GM21619 (cell line): Measurements from ENCODE around the gene CEP70.
"Not testable (repeated sequence)": the region's sequence is repeated elsewhere in the genome, so short reads cannot be mapped to it uniquely, and the experiment has no call there.

Source experiments
- ATAC-seq: cut with Tn5 transposase; IDR thresholded peaks from one replicate; pipeline ENCODE4 v1.9.1; 2021; ENCODE audit not compliant: unreplicated experiment

Gene CEP70

DNA sequence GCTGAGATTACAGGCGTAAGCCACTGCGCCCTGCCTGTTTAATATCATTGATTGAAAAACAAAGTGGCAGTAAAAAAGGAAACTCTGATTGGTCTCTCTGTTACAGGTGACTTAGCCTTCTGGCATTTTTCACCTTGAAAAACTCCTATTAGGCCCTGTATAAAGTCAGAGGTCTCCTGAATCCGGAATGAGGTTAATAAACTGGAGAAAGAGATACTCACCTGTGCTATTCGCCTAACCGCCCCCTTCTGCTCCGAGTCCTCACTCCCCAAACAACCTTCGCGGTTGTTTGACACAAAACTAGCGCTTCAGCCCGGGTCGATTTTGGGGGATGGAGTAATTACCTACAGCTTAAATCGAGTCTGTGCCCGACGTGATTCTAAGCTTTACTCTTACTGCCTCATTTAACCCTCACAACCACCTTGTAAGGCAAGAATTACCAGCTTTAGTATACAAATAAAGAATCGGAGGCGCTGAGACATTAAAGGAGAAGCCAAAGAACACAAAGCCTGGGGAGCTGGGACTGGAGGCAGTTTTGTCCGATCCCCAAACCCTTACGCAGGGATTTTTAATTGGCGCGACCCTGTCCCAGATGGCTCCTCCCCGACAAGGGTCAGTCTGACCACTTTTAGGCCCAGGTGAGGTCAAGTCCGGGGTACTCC, 441 bp downstream of the CEP70 start:
- ATAC-seq, result no peak

DNA sequence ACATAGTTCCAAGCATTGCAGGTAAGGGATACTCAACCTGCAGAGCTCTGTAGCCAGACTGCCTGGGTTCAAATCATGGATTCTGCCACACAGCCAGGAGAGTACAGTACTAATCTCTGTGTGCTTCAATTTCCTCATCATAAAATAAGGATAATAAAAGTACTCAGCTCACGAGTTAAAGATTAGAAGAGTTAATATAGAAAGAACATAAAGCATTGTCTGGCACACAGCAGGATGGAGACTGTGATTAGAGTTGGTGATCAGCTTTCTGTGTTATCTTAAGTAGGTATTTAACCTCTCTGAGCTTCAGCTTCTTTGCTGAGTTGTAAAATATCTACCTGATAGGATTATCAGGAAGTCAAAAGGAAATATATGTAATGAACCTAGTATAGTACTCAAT, 2.7 kb downstream of the CEP70 start:
- ATAC-seq, result no peak

DNA sequence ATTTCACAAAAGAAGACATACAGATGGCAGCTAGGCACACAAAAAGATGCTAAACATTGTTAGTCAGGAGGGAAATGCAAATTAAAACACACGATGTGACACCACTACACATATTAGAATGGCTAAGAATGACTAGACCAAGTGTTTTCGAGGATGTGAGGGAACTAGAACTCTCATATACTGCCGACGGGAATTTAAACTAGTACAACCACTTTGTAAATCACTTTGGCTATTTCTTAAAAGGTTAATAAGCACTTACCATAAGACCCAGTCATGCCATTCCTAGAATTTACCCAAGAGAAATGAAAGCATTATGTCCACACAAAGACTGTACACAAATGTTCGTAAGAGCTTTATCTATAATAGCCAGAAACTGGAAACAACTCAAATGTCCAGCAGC, 5.6 kb downstream of the CEP70 start:
- ATAC-seq, result no peak

DNA sequence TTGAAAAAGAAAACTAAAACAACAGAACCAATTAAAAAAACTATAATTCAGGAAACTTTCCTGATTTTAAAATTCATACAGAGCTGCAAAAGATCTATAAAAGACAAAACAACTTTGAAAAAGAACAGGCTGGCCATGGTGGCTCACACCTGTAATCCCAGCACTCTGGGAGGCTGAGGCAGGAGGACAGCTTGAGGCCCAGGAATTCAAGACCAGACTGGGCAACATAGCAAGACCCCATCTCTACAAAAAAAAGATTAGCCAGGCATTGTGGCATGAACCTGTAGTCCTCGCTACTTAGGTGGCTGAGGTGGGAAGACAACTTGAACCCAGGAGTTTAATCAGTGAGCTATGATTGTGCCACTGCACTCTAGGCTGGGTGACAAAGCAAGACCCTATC, 6.7 kb downstream of the CEP70 start:
- no peak for ATAC-seq

DNA sequence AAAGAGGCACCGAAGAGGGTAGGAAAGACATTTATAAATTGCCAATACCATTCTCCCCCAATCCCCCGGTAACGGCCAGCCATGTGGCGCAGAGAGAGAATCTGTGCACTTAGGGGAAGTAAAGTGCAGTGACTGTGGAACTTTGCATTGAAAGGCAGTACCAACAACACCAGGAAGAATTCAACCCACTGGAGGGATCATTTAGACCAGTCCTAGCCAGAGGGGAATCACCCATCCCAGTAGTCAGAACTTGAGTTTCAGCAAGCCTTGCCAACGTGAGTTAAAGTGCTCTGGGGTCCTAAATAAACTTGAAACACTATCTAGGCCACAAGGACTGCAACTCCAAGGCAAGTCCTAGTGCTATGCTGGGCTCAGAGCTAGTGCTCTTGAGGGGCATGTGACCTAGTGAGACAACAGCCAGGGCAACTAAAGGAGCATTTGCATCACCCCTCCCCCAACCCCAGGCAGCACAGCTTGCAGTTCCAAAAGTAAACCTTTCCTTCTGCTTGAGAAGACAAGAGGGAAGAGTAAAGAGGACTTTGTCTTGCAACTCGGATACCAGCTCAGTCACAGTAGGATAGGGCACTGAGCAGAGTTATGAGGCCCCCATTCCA, 15.0 kb downstream of the CEP70 start:
- ATAC-seq, result no peak

DNA sequence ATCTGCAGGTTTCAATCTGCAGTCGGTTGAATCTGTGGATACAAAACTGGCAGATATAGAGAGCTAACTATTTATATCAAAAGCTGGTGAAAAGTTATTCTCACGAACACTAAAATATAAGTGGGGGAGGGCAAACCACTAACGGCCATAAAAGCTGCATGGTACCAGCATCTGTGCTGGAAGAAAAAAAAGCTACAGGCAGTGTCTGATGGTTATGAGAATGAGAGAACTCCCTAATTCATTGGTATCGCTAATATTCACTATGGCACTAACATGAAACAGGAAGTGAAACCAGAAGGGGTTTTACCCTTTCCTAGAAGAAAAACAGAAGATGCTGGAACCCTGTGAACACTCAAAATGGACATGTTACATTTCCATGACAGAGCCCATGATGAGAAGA, 15.9 kb downstream of the CEP70 start:
- ATAC-seq, result peak; percentile 90

DNA sequence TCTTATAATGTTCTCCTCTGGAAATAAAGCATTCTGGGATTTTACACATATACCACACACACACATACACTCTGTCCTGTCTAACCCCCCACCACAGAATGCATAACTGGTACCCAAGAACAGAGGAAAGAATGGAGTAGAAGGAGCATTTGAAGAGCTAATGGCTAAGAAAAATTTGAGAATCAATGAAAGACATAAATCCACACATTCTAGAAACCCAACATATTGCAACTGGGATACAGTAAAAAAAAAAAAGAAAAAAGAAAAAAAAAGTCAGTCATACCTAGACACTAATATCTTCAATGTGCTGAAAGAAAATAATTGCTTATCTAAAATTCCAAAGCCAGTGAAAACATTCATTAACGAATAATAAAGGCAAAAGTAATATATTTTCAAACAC, 20.9 kb downstream of the CEP70 start:
- no peak for ATAC-seq

DNA sequence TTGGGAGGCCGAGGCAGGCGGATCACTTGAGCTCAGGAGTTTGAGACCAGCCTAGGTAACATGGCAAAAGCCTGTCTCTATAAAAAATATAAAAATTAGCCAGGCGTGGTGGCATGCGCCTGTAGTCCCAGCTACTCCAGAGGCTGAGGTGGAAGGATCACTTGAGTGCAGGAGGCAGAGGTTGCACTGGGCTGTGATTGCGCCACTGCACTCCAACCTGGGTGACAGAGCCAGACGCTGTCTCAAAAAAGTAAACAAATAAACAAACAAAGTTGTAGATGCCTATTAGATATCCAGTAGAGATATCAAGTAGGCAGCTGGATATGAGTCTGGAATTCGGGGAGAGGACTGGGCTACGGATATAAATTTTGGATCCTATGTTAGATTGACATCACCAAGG, 24.4 kb downstream of the CEP70 start:
- ATAC-seq, result not testable (repeated sequence)

DNA sequence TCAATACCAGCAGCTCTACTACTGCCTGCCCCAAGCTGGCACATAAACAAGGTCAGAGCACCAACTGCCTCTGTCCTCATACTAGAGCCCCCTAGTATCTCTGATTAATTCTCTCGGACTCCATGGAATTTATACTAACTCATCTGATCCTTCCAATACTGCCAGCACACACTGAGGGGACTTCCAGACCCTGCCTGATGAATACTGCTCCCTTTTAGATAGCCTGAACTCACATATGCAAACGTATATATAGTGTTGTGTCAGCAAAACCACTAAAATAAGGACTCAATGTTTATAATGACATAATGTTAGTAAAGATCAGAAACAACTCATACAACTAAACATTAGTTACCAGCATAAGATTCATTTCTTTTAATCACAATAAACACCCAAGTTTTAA, 25.0 kb downstream of the CEP70 start:
- no peak for ATAC-seq

- no peak for ATAC-seq
Observed at GRCh38 chr3:138567403-138567802, 26.7 kb downstream of the CEP70 start.

- ATAC-seq, result not testable (repeated sequence)
Observed at GRCh38 chr3:138566293-138566692, 27.8 kb downstream of the CEP70 start.

- not testable (repeated sequence) for ATAC-seq
Observed at GRCh38 chr3:138562902-138563301, 31.2 kb downstream of the CEP70 start.

GRCh38 chr3:138560501-138560900, 33.6 kb downstream of the CEP70 start:
- no peak for ATAC-seq

- ATAC-seq, result no peak
Observed at GRCh38 chr3:138559134-138559533, 34.9 kb downstream of the CEP70 start.

DNA sequence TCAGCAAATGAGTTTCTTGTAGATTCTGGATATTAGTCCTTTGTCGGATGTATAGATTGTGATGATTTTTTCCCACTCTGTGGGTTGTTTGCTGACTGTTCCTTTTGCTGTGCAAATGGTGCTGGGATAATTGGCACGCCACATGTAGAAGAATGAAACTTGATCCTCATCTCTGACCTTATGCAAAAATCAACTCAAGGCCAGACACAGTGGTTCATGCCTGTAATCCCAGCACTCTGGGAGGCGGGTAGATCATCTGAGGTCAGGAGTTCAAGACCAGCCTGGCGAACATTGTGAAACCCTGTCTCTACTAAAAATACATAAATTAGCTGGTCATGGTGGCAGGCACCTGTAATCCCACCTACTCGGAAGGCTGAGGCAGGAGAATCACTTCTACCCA, 39.3 kb downstream of the CEP70 start:
- not testable (repeated sequence) for ATAC-seq

GRCh38 chr3:138550958-138551357, 43.1 kb downstream of the CEP70 start:
- not testable (repeated sequence) for ATAC-seq

DNA sequence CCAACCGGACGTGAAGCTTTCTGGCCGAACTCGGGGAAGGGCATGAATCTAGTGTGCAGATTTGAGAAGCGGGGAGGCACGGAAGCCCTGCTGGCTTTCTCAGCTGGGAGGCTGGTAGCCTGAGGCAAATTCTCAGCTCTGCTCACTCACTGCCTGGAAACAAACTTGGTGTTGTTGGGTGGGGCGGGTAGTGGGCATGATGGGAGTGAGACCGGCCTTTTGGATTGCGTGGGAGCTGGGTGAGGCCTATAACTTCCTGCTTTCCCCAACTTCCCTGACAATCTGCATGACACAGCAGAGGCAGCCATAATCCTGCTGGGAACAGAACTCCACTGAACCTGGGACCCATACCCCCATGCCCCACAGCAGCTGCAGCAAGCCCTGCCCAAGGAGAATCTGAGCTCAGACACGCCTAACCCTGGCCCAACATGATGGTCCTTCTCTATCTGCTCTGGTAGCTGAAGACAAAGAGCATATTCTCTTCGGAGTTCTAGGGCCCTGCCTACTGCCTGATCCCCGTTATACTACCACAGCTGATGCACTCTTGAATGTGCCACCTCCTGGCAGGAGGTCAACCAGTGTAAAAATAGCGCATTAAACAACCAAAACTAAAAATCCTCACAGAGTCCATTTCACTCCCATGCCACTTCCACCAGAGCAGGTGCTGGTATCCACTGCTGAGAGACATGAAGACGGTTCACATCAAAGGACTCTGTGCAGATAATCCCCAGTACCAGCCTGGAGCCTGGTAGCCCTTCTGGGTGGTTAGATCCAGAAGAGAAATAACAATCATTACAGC, 44.7 kb downstream of the CEP70 start:
- ATAC-seq, result no peak

DNA sequence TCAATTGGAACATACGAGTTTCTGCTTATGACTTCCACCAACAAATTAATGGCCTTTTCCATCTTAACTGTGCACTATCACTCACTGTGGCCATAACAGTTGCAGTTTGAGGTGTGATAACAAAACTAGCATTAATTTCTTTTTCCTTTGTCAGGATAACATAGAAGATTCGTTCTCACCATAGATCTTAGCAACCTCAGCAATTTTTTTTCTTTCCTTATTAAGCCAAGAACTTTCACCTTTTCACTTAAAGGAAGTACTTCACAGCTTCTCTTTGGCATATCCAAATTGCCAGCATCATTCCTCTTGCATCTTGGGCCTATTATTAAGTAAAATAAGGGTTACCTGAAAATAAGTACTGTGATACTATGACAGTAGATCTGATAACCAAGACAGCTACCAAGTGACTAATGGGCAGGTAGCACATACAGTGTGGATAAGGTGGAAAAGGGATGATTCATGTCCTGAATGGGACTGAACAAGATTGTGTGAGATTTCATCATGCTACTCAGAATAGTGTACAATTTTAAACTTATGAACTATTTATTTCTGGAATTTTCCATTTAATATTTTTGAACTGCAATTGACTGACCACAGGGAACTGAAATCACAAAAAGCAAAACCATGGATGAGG, 46.6 kb downstream of the CEP70 start:
- no peak for ATAC-seq

GRCh38 chr3:138544546-138544945, 49.5 kb downstream of the CEP70 start:
- ATAC-seq, result no peak

DNA sequence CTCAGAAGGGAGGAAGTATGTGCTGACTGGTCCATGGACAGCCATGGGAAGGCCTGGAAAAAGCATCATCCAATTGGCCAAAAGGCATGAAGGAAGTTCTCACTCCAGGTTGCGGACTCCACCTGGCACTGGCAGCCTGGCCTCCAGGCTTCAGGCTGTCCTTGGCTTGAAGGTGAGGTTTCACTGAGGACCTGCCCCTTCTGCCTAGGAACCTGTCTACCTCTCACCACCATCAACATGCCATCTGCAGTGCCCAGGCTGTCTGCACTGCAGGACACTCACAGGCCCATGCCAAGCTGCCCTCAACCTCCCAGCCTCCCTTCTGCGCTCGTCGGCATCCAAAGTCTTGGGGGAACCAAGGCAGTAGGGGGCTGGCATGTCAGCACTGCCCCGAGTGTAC, 51.1 kb downstream of the CEP70 start:
- ATAC-seq, result no peak

GRCh38 chr3:138539352-138539751, 54.7 kb downstream of the CEP70 start:
- no peak for ATAC-seq

DNA sequence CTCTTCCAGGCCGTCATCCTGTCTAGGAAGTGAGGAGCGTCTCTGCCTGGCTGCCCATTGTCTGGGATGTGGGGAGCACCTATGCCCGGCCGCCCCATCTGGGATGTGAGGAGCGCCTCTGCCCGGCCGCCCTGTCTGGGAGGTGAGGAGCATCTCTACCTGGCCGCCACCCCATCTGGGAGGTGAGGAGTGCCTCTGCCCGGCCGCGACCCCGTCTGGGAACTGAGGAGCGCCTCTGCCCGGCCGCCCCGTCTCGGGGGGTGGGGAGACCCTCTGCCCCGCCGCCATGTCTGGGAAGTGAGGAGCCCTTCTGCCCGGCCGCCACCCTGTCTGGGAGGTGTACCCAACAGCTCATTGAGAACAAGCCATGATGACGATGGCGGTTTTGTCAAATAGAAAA, 72.6 kb downstream of the CEP70 start:
- not testable (repeated sequence) for ATAC-seq
